WTC11 (cell line): ENCODE results near the gene FTCD. TPM values are rescaled to one million over a fixed set of nuclear protein-coding genes. Genes with fewer than 3 reads are reported as not detected.
"Not testable (repeated sequence)": the region's sequence is repeated elsewhere in the genome, so short reads cannot be mapped to it uniquely, and the experiment has no call there.

Experiments
- ATAC-seq: fragments of 200-7000 bp; cut with Tn5 transposase; 2 replicates; pipeline ENCODE4 v1.10.0; 2021; ENCODE audit warnings: mild to moderate bottlenecking, moderate library complexity
- CTCF ChIA-PET: fragments of 300-600 bp; sonication (Branson Sonifier 250); formaldehyde crosslinking; loops from one replicate; lab custom pipeline; 2021; ENCODE audit warnings: antibody characterized with exemption; lab: Charles Lee
- POLR2A ChIA-PET: fragments of 350-600 bp; sonication (Branson Sonifier 250); formaldehyde crosslinking; loops from one replicate; lab custom pipeline; 2021; ENCODE audit warnings: antibody characterized with exemption; lab: Charles Lee
- DNase-seq: peaks from one replicate; pipeline ENCODE4 v3.0.0; 2021; ENCODE audit warnings: low spot score
- H3K27ac Mint-ChIP-seq: 2 replicates; pipeline ENCODE4 v1.8.0; 2021; ENCODE audit warnings: mixed read lengths
- H3K27me3 Mint-ChIP-seq: 2 replicates; pipeline ENCODE4 v1.8.0; 2021; ENCODE audit warnings: low read depth, mild to moderate bottlenecking, moderate library complexity, mixed read lengths
- H3K36me3 Mint-ChIP-seq: 2 replicates; pipeline ENCODE4 v1.8.0; 2021; ENCODE audit warnings: mixed read lengths
- H3K4me1 Mint-ChIP-seq: 2 replicates; pipeline ENCODE4 v1.8.0; 2022; ENCODE audit warnings: mixed read lengths
- H3K4me3 Mint-ChIP-seq: 2 replicates; pipeline ENCODE4 v1.8.0; 2021; ENCODE audit warnings: mild to moderate bottlenecking, moderate library complexity, mixed read lengths
- H3K9me3 Mint-ChIP-seq: 2 replicates; pipeline ENCODE4 v1.8.0; 2021; ENCODE audit warnings: mixed read lengths
- ARID4B ChIP-seq: sonication (generic); formaldehyde crosslinking; IDR thresholded peaks from 2 replicates; pipeline ENCODE4 v1.8.0; 2023; ENCODE audit warnings: missing genetic modification reagents, mild to moderate bottlenecking, borderline replicate concordance
- E2F1 ChIP-seq: sonication (generic); formaldehyde crosslinking; IDR thresholded peaks from 2 replicates; pipeline ENCODE4 v1.8.0; 2022; ENCODE audit warnings: mild to moderate bottlenecking, missing genetic modification reagents
- FOXK1 ChIP-seq: sonication (generic); formaldehyde crosslinking; IDR thresholded peaks from 2 replicates; pipeline ENCODE4 v1.8.0; 2022; ENCODE audit warnings: mild to moderate bottlenecking, moderate library complexity, missing genetic modification reagents
- FOXP1 ChIP-seq: sonication (generic); formaldehyde crosslinking; IDR thresholded peaks from 2 replicates; pipeline ENCODE4 v1.8.0; 2022; ENCODE audit warnings: missing genetic modification reagents, mild to moderate bottlenecking, moderate library complexity, borderline replicate concordance
- MLX ChIP-seq: sonication (generic); formaldehyde crosslinking; IDR thresholded peaks from 2 replicates; pipeline ENCODE4 v1.8.1; 2023; ENCODE audit warnings: mild to moderate bottlenecking, missing genetic modification reagents, moderate library complexity
- PREB ChIP-seq: sonication (generic); formaldehyde crosslinking; IDR thresholded peaks from 2 replicates; pipeline ENCODE4 v1.8.1; 2022; ENCODE audit warnings: mild to moderate bottlenecking, missing genetic modification reagents, moderate library complexity, borderline replicate concordance
- SOX15 ChIP-seq: fragments of 250-450 bp; sonication (Bioruptor Pico); IDR thresholded peaks from 2 replicates; pipeline ENCODE4 v1.9.0; 2021; ENCODE audit warnings: mild to moderate bottlenecking
- TEAD1 ChIP-seq: sonication (generic); formaldehyde crosslinking; IDR thresholded peaks from 2 replicates; pipeline ENCODE4 v1.8.0; 2022; ENCODE audit warnings: mild to moderate bottlenecking, missing genetic modification reagents
- ZNF232 ChIP-seq: sonication (generic); formaldehyde crosslinking; IDR thresholded peaks from 2 replicates; pipeline ENCODE4 v1.8.0; 2022; ENCODE audit warnings: mild to moderate bottlenecking, missing genetic modification reagents
- total RNA-seq: library from RNA; stranded (reverse); gene quantifications from 3 replicates; pipeline ENCODE4 v1.2.3, GENCODE V29; 2021
- TF ChIP-seq, protein P1 (sequence below): sonication (generic); formaldehyde crosslinking; conservative IDR thresholded peaks from 2 replicates; pipeline ENCODE4 v1.8.1; 2023; ENCODE audit warnings: mild to moderate bottlenecking, low read depth, missing genetic modification reagents, moderate library complexity
- TF ChIP-seq, protein P2 (sequence below): fragments of 250-450 bp; sonication (Bioruptor Pico); IDR thresholded peaks from 2 replicates; pipeline ENCODE4 v1.9.0; 2021; ENCODE audit warnings: mild to moderate bottlenecking, borderline replicate concordance

The FTCD gene
- total RNA-seq, 1 experiment from 2014 or later = 6.1 TPM

DNA sequence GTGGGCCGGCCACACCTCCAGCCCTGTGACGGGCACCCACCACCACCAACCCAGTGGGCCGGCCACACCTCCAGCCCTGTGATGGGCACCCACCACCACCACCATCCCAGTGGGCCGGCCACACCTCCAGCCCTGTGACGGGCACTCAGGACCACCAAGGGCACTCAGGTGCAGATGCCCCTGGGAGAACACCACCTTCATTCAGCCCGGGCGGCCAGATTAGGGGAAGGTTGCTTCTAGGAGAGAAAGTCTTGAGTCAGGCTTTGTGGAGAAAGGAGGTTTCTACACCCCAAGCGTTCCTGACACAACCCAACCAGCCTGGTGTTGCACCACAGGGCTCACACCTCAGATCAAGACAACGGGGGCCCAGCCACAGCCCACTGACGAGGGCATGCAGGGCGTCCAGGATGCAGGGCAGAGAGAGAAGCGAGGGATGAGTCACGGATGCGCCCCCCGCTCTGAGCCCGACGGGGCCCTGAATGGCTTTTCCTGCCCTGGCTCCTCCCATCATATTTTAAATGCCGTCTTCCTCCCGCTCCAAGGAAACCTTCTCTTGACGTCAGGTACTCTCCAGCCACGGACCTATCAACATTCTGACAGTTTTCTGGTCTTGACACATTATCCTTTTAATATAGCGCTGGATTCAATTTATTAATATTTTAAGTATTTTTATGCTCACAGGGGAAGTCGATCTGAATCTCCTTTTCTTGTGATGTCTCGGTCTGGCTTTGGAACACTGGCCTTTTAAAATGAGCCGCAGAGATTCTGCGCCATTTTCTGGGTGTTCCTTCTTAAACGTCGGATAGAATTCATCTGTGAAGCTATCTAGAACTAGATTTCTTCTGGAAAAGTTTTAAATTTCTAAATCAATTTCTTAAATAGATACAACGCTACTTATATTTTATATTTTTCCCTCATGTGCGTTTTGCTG, 29.5 kb upstream of the FTCD start (continued):
- TF ChIP-seq, protein P1, sequence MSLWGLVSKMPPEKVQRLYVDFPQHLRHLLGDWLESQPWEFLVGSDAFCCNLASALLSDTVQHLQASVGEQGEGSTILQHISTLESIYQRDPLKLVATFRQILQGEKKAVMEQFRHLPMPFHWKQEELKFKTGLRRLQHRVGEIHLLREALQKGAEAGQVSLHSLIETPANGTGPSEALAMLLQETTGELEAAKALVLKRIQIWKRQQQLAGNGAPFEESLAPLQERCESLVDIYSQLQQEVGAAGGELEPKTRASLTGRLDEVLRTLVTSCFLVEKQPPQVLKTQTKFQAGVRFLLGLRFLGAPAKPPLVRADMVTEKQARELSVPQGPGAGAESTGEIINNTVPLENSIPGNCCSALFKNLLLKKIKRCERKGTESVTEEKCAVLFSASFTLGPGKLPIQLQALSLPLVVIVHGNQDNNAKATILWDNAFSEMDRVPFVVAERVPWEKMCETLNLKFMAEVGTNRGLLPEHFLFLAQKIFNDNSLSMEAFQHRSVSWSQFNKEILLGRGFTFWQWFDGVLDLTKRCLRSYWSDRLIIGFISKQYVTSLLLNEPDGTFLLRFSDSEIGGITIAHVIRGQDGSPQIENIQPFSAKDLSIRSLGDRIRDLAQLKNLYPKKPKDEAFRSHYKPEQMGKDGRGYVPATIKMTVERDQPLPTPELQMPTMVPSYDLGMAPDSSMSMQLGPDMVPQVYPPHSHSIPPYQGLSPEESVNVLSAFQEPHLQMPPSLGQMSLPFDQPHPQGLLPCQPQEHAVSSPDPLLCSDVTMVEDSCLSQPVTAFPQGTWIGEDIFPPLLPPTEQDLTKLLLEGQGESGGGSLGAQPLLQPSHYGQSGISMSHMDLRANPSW (CRISPR knock-in tag) = no peak
- no peak for TF ChIP-seq ZNF232
- TF ChIP-seq, protein P2, sequence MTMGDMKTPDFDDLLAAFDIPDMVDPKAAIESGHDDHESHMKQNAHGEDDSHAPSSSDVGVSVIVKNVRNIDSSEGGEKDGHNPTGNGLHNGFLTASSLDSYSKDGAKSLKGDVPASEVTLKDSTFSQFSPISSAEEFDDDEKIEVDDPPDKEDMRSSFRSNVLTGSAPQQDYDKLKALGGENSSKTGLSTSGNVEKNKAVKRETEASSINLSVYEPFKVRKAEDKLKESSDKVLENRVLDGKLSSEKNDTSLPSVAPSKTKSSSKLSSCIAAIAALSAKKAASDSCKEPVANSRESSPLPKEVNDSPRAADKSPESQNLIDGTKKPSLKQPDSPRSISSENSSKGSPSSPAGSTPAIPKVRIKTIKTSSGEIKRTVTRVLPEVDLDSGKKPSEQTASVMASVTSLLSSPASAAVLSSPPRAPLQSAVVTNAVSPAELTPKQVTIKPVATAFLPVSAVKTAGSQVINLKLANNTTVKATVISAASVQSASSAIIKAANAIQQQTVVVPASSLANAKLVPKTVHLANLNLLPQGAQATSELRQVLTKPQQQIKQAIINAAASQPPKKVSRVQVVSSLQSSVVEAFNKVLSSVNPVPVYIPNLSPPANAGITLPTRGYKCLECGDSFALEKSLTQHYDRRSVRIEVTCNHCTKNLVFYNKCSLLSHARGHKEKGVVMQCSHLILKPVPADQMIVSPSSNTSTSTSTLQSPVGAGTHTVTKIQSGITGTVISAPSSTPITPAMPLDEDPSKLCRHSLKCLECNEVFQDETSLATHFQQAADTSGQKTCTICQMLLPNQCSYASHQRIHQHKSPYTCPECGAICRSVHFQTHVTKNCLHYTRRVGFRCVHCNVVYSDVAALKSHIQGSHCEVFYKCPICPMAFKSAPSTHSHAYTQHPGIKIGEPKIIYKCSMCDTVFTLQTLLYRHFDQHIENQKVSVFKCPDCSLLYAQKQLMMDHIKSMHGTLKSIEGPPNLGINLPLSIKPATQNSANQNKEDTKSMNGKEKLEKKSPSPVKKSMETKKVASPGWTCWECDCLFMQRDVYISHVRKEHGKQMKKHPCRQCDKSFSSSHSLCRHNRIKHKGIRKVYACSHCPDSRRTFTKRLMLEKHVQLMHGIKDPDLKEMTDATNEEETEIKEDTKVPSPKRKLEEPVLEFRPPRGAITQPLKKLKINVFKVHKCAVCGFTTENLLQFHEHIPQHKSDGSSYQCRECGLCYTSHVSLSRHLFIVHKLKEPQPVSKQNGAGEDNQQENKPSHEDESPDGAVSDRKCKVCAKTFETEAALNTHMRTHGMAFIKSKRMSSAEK (CRISPR knock-in tag) = no peak
- peak; percentile 60; the same call in 1 of the 2 replicates for TF ChIP-seq ARID4B (CRISPR knock-in tag)
- no peak for TF ChIP-seq PREB (CRISPR knock-in tag)
- TF ChIP-seq SOX15 (CRISPR knock-in tag) = no peak
- TF ChIP-seq TEAD1 = 0 out of 2 replicates have a peak, but pooled peaks have one; percentile 57

DNA sequence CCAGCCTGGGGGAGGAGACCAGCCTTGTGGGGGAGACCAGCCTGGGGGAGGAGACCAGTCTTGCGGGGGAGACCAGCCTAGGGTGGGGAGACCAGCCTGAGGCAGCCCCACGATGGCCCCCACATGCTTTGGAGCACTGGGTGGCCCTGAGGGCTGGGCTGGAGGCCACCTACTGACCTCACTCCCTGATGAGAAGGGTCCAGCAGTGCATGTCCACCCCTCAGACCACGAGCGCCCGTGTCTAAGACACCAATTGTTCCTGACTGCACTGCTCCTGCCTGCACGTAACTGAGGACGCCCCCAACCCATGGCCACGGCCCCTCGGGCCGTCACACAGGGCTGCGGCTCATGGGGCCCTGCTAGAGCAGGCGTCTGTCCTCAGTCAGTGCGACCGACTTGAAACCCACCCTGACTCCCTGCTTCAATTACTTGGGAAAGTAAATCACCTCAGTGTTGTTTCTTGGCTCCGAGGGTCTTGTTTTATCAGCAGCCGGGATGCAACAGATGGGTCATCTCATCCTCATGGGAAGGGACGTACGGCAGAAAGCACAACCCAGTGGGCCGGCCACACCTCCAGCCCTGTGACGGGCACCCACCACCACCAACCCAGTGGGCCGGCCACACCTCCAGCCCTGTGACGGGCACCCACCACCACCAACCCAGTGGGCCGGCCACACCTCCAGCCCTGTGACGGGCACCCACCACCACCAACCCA, 28.7 kb upstream of the FTCD start, which contains the start of gene SPATC1L:
Gene SPATC1L, minus strand, starts transcription at position 550 of the 715 bp plus-strand sequence. CDS start 1,643 bp downstream, outside the sequence.
- ATAC-seq (peak; percentile 73), DNase-seq (peak; percentile 69)
- Mint-ChIP-seq H3K9me3 (no peaks in the 10 kb centered on the region), H3K27me3 (no peaks in the 10 kb centered on the region), H3K36me3 (peaks cover 7% of the 10 kb centered on the region; the same call in 1 of the 2 replicates), H3K4me1 (peaks cover 34% of the 10 kb centered on the region), H3K27ac (peak within 1 kb of the TSS; percentile 98), H3K4me3 (peak within 1 kb of the TSS; percentile 94)
- TF ChIP-seq MLX (CRISPR knock-in tag) (no peak), E2F1 (no peak), FOXK1 (CRISPR knock-in tag) (no peak), FOXP1 (peak; percentile 36; the same call in 1 of the 2 replicates)
- CTCF ChIA-PET = interaction anchor here (0.6 to 0.8 kb wide), 2 partner anchors 42 to 363 kb away, joined by 4 to 6 read pairs; no protein-coding TSS in a partner anchor
- POLR2A ChIA-PET = no interaction called here

DNA sequence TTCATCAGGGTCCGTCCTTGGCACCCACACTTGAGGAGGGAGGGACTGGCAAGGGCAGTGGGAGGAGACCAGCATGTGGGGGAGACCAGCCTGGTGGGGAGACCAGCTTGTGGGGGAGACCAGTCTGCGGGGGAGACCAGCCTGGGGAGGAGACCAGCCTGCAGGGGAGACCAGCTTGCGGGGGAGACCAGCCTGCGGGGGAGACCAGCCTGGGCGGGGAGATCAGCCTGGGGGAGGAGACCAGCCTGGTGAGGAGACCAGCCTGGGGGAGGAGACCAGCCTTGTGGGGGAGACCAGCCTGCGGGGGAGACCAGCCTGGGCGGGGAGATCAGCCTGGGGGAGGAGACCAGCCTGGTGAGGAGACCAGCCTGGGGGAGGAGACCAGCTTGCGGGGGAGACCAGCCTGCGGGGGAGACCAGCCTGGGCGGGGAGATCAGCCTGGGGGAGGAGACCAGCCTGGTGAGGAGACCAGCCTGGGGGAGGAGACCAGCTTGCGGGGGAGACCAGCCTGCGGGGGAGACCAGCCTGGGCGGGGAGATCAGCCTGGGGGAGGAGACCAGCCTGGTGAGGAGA, 28.0 kb upstream of the FTCD start:
- H3K9me3 Mint-ChIP-seq, ATAC-seq, H3K27ac Mint-ChIP-seq, POLR2A ChIA-PET, H3K36me3 Mint-ChIP-seq, DNase-seq, H3K27me3 Mint-ChIP-seq: not testable (repeated sequence)
- H3K4me3 Mint-ChIP-seq = peak overlapping the region; percentile 72
- peaks cover 28% of the 10 kb centered on the region for H3K4me1 Mint-ChIP-seq
- CTCF ChIA-PET = interaction anchor here (0.6 to 2.0 kb wide), 6 partner anchors 11 to 363 kb away, joined by 3 to 8 read pairs (median 6); no protein-coding TSS in a partner anchor
